Ascending aorta (tissue), 2 donors: ENCODE results near the gene HAUS3. TPM values are rescaled to one million over a fixed set of nuclear protein-coding genes. Genes with fewer than 3 reads are reported as not detected.

Experiments used
- DNase-seq, 2 donors: peaks; one replicate each; pipeline ENCODE4 v3.0.0-alpha.2; 2019; ENCODE audit warnings: low spot score in 2 of 2
- H3K27ac ChIP-seq, 2 donors: fragments of 200-600 bp; sonication (generic); one replicate each; pipeline ENCODE4 v1.5.1; 2016 to 2017; ENCODE audit warnings: mild to moderate bottlenecking in 1 of 2
- H3K27me3 ChIP-seq: fragments of 200-600 bp; sonication (generic); one replicate; pipeline ENCODE4 v1.5.1; 2017
- H3K36me3 ChIP-seq, 2 donors: fragments of 200-600 bp; sonication (generic); one replicate each; pipeline ENCODE4 v1.5.1; 2016
- H3K4me1 ChIP-seq, 2 donors: fragments of 200-600 bp; sonication (generic); one replicate each; pipeline ENCODE4 v1.5.1; 2016 to 2017; ENCODE audit warnings: mild to moderate bottlenecking in 1 of 2
- H3K4me3 ChIP-seq, 2 donors: fragments of 200-600 bp; sonication (generic); one replicate each; pipeline ENCODE4 v1.5.1; 2016 to 2017; ENCODE audit warnings: mild to moderate bottlenecking in 1 of 2
- H3K9me3 ChIP-seq, 2 donors: fragments of 200-600 bp; sonication (generic); one replicate each; pipeline ENCODE4 v1.5.1; 2016
- CTCF ChIP-seq, 3 experiments: fragments of 200-600 bp in 2 of 3; fragments of 450-650 bp in 1 of 3; sonication (generic) in 2 of 3; IDR thresholded peaks; one replicate each; pipeline ENCODE4 v1.5.1; 2016 to 2019; ENCODE audit warnings: antibody characterized with exemption in 3 of 3, mild to moderate bottlenecking in 1 of 3, moderate library complexity in 1 of 3
- intact Hi-C: fragments of 100-400 bp; cut with DNase I; formaldehyde crosslinking; loops from one replicate; pipeline ENCODE4 v1.15.1; 2023
- total RNA-seq: library from RNA; depleted of rRNA; stranded (reverse); fragments of >200 nt; gene quantifications from one replicate; pipeline ENCODE4 v1.1.0, GENCODE V29; 2016

HAUS3 gene
- total RNA-seq, 1 donor from 2014 or later = 9.0 TPM

DNA sequence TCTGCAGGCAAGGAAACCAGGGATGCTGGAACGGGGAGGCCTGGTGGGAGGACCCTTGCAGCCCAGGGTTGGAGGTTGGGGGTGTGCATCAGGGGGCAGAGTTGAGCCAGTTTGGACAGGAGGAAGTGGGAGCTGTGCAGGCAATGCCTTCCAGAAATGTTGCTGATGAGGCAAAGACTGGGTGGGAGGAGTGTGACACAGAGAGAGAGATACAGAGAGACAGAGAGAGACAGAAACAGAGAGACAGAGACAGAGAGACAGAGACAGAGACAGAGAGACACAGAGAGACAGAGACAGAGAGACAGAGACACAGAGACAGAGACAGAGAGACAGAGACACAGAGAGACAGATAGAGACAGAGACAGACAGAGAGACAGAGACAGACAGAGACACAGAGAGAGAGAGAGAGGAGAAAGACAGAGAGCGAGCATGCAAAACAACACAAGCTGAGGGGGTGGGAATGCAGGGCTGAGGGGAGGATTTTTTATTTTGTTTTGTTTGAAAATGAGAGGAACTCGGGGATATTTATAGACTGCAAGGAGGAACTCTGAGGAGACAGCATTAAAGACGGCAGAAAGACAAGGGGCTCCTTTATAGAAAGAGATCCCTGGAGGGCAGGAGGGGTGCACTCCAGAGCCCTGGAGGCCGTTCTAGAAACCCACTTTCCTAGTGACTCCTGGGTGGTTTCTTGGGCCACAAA lies 1.9 kb upstream of the HAUS3 start:
- TF ChIP-seq CTCF (IDR thresholded peaks at IDR 0.05) = peak in 2 of 3 experiments; percentile 26 to 47
- Histone ChIP-seq H3K27ac (peak overlapping the region; percentile 37 to 61), H3K9me3 (no peaks in the 10 kb centered on the region), H3K36me3 (peaks cover 8 to 15% of the 10 kb centered on the region in 2 donors), H3K27me3 (no peaks in the 10 kb centered on the region), H3K4me1 (peaks cover 2 to 26% of the 10 kb centered on the region in 2 donors), H3K4me3 (peak overlapping the region in 1 of 2 donors; percentile 8)
- intact Hi-C loops = loop anchor here (5.0 to 10.0 kb wide), 5 partner anchors 223 to 1711 kb away; partner anchors contain the start of genes FAM193A, GRK4, HTT and HTT-AS
- DNase-seq = peak in 1 of 2 donors; percentile 73

GRCh38 chr4:2241003-2241402 lies 918 bp downstream of the HAUS3 start:
- H3K27me3 ChIP-seq = no peaks in the 10 kb centered on the region
- peaks cover 2 to 6% of the 10 kb centered on the region in 2 donors for H3K36me3 ChIP-seq
- DNase-seq = no peak
- no peak for TF ChIP-seq CTCF (IDR thresholded peaks at IDR 0.05)
- no peaks in the 10 kb centered on the region for H3K9me3 ChIP-seq
- intact Hi-C loops = loop anchor here (5.0 to 10.0 kb wide), 5 partner anchors 226 to 1714 kb away; partner anchors contain the start of genes FAM193A, GRK4, HTT and HTT-AS
- no peak overlapping the region for H3K27ac ChIP-seq
- H3K4me3 ChIP-seq = peak overlapping the region; percentile 65 to 97
- H3K4me1 ChIP-seq = peaks cover 6 to 37% of the 10 kb centered on the region in 2 donors

- no peaks in the 10 kb centered on the region for H3K9me3 ChIP-seq
- no peak for DNase-seq
- H3K36me3 ChIP-seq = peaks cover 21% of the 10 kb centered on the region in 2 donors
- no peak overlapping the region for H3K4me3 ChIP-seq
- no peaks in the 10 kb centered on the region for H3K27me3 ChIP-seq
- H3K27ac ChIP-seq = no peak overlapping the region
- peaks cover 6 to 24% of the 10 kb centered on the region in 2 donors for H3K4me1 ChIP-seq
- TF ChIP-seq CTCF (IDR thresholded peaks at IDR 0.05) = no peak
- intact Hi-C loops = no loop called here
These were observed 4.8 kb downstream of the HAUS3 start for GRCh38 chr4:2236944-2237666.

DNA sequence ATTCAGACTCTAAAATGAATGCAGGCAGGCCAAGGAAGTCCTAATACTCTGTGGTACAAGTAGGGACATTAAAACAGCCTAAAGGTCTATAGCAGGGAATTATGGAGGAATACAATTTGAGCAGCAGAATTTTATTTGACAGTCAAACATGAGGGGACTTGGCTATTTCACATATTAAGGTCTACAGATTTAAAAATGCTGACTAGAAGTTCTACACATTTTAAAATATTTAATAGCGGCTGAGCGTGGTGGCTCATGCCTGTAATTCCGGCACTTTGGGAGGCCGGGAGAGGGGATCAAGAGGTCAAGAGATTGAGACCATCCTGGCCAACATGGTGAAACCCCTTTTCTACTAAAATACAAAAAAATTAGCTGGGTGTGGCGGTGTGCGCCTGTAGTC lies 10.8 kb downstream of the HAUS3 start:
- no peak overlapping the region for H3K4me3 ChIP-seq
- DNase-seq = no peak
- no peaks in the 10 kb centered on the region for H3K27me3 ChIP-seq
- H3K36me3 ChIP-seq = peaks cover 27 to 34% of the 10 kb centered on the region in 2 donors
- H3K4me1 ChIP-seq = no peaks in the 10 kb centered on the region
- intact Hi-C loops = no loop called here
- no peaks in the 10 kb centered on the region for H3K9me3 ChIP-seq
- no peak overlapping the region for H3K27ac ChIP-seq
- no peak for TF ChIP-seq CTCF (IDR thresholded peaks at IDR 0.05)

DNA sequence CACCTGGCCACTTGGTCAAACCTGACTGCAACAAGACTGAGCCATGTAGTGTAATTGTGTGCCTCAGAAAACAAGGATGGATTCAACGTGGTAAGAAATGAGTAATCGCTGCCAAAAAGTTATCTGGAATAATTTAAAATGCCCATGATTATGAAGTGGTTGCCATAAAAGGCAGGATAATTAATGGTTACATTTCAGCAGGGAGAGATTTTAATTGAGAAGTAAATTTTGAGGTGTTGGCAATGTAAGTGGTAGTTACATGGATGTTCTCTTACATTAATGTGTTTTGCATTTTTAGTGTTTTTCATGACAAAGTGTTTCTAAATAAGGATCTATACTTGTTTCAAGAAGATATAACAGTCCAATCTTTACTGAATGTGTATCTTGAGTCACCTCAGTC lies 15.7 kb downstream of the HAUS3 start:
- Histone ChIP-seq H3K27ac (no peak overlapping the region), H3K36me3 (peaks cover 24% of the 10 kb centered on the region in 2 donors), H3K4me1 (no peaks in the 10 kb centered on the region), H3K27me3 (no peaks in the 10 kb centered on the region), H3K4me3 (no peak overlapping the region), H3K9me3 (no peaks in the 10 kb centered on the region)
- no peak for DNase-seq
- intact Hi-C loops = loop anchor here (10.0 kb wide), 1 partner anchor 399 kb away; no protein-coding TSS in a partner anchor
- no peak for TF ChIP-seq CTCF (IDR thresholded peaks at IDR 0.05)
